Measurements from ENCODE around the gene GPANK1. TPM values are rescaled to one million over a fixed set of nuclear protein-coding genes. Genes with fewer than 3 reads are reported as not detected.

Gene GPANK1
- total and polyA plus RNA-seq, 12 donors, result 7.4 to 61.2 (median 17.2) TPM

- DNase-seq, result no peak
- peaks cover 0 to 100% of the 10 kb centered on the region in 2 donors for H3K36me3 ChIP-seq (replicated peaks in 1 of 2)
- no peaks in the 10 kb centered on the region for H3K9me3 ChIP-seq (replicated peaks in 1 of 3)
- no peak for TF ChIP-seq CTCF (IDR thresholded peaks at IDR 0.05)
- no peak for TF ChIP-seq POLR2A (IDR thresholded peaks at IDR 0.05)
- H3K27me3 ChIP-seq, result no peaks in the 10 kb centered on the region
- H3K27ac ChIP-seq, result no peak overlapping the region
- no peaks in the 10 kb centered on the region for H3K4me1 ChIP-seq (replicated peaks in 1 of 2)
- intact Hi-C loops (cut with DNase I), result no loop called here
- WGBS, 4 donors, result 88 to 93% (median 91%) methylated on average over 23 to 26 of the region's 26 CpGs
- H3K4me3 ChIP-seq, result no peak overlapping the region
These were observed 32.4 kb downstream of the GPANK1 start for GRCh38 chr6:31632279-31632946.

- Histone ChIP-seq H3K4me1 (replicated peaks in 1 of 2) (no peaks in the 10 kb centered on the region), H3K36me3 (replicated peaks in 1 of 2) (peaks cover 0 to 100% of the 10 kb centered on the region in 2 donors), H3K4me3 (no peak overlapping the region), H3K27ac (no peak overlapping the region), H3K27me3 (no peaks in the 10 kb centered on the region), H3K9me3 (replicated peaks in 1 of 3) (no peaks in the 10 kb centered on the region)
- TF ChIP-seq POLR2A (IDR thresholded peaks at IDR 0.05) (no peak), CTCF (IDR thresholded peaks at IDR 0.05) (no peak)
- intact Hi-C loops (cut with DNase I), result no loop called here
- 88 to 91% (median 90%) methylated on average over 25 to 32 of the region's 32 CpGs for WGBS, 4 donors
- DNase-seq, result no peak
These were observed 33.0 kb downstream of the GPANK1 start for GRCh38 chr6:31631681-31632278.

- no peak for DNase-seq
- WGBS, 4 donors, result 76 to 95% (median 87%) methylated on average over 9 to 16 of the region's 16 CpGs
- TF ChIP-seq POLR2A (IDR thresholded peaks at IDR 0.05) (no peak), CTCF (IDR thresholded peaks at IDR 0.05) (no peak)
- no peaks in the 10 kb centered on the region for H3K9me3 ChIP-seq (replicated peaks in 1 of 3)
- H3K27ac ChIP-seq, result no peak overlapping the region
- H3K4me1 ChIP-seq (replicated peaks in 1 of 2), result no peaks in the 10 kb centered on the region
- H3K36me3 ChIP-seq (replicated peaks in 1 of 2), result peaks cover 0 to 100% of the 10 kb centered on the region in 2 donors
- no peak overlapping the region for H3K4me3 ChIP-seq
- no peaks in the 10 kb centered on the region for H3K27me3 ChIP-seq
- intact Hi-C loops (cut with DNase I), result no loop called here
These were observed 33.6 kb downstream of the GPANK1 start for GRCh38 chr6:31631209-31631608.

- Histone ChIP-seq H3K27ac (no peak overlapping the region), H3K4me1 (replicated peaks in 1 of 2) (no peaks in the 10 kb centered on the region), H3K27me3 (no peaks in the 10 kb centered on the region), H3K4me3 (no peak overlapping the region), H3K36me3 (replicated peaks in 1 of 2) (peaks cover 0 to 100% of the 10 kb centered on the region in 2 donors), H3K9me3 (replicated peaks in 1 of 3) (no peaks in the 10 kb centered on the region)
- intact Hi-C loops (cut with DNase I), result no loop called here
- DNase-seq, result no peak
- 91 to 95% (median 93%) methylated on average over 25 of the region's 25 CpGs for WGBS, 4 donors
- no peak for TF ChIP-seq CTCF (IDR thresholded peaks at IDR 0.05)
- no peak for TF ChIP-seq POLR2A (IDR thresholded peaks at IDR 0.05)
These were observed 34.4 kb downstream of the GPANK1 start for GRCh38 chr6:31630177-31630934.

Data from adrenal gland (tissue), 12 donors.